WTC11 (cell line): ENCODE data around the gene ANKK1. TPM values are rescaled to one million over a fixed set of nuclear protein-coding genes. Genes with fewer than 3 reads are reported as not detected.

ENCODE experiments used
- ATAC-seq: fragments of 200-7000 bp; cut with Tn5 transposase; 2 replicates; pipeline ENCODE4 v1.10.0; 2021; ENCODE audit warnings: mild to moderate bottlenecking, moderate library complexity
- CTCF ChIA-PET: fragments of 300-600 bp; sonication (Branson Sonifier 250); formaldehyde crosslinking; loops from one replicate; lab custom pipeline; 2021; ENCODE audit warnings: antibody characterized with exemption; lab: Charles Lee
- POLR2A ChIA-PET: fragments of 350-600 bp; sonication (Branson Sonifier 250); formaldehyde crosslinking; loops from one replicate; lab custom pipeline; 2021; ENCODE audit warnings: antibody characterized with exemption; lab: Charles Lee
- DNase-seq: peaks from one replicate; pipeline ENCODE4 v3.0.0; 2021; ENCODE audit warnings: low spot score
- H3K27ac Mint-ChIP-seq: 2 replicates; pipeline ENCODE4 v1.8.0; 2021; ENCODE audit warnings: mixed read lengths
- H3K27me3 Mint-ChIP-seq: 2 replicates; pipeline ENCODE4 v1.8.0; 2021; ENCODE audit warnings: low read depth, mild to moderate bottlenecking, moderate library complexity, mixed read lengths
- H3K36me3 Mint-ChIP-seq: 2 replicates; pipeline ENCODE4 v1.8.0; 2021; ENCODE audit warnings: mixed read lengths
- H3K4me1 Mint-ChIP-seq: 2 replicates; pipeline ENCODE4 v1.8.0; 2022; ENCODE audit warnings: mixed read lengths
- H3K4me3 Mint-ChIP-seq: 2 replicates; pipeline ENCODE4 v1.8.0; 2021; ENCODE audit warnings: mild to moderate bottlenecking, moderate library complexity, mixed read lengths
- H3K9me3 Mint-ChIP-seq: 2 replicates; pipeline ENCODE4 v1.8.0; 2021; ENCODE audit warnings: mixed read lengths
- CREB1 ChIP-seq: sonication (generic); formaldehyde crosslinking; IDR thresholded peaks from 2 replicates; pipeline ENCODE4 v1.8.0; 2023; ENCODE audit warnings: mild to moderate bottlenecking, missing genetic modification reagents
- GTF2I ChIP-seq: fragments of 250-450 bp; sonication (Bioruptor Pico); conservative IDR thresholded peaks from 2 replicates; pipeline ENCODE4 v1.4.0; 2021; ENCODE audit warnings: mild to moderate bottlenecking
- MXD4 ChIP-seq: fragments of 250-450 bp; sonication (Bioruptor Pico); IDR thresholded peaks from 2 replicates; pipeline ENCODE4 v1.8.0; 2021; ENCODE audit warnings: mild to moderate bottlenecking, moderate library complexity, borderline replicate concordance
- NFATC4 ChIP-seq: fragments of 250-450 bp; sonication (Bioruptor Pico); IDR thresholded peaks from 2 replicates; pipeline ENCODE4 v1.9.0; 2021; ENCODE audit warnings: mild to moderate bottlenecking
- NR1H2 ChIP-seq: sonication (generic); formaldehyde crosslinking; IDR thresholded peaks from 2 replicates; pipeline ENCODE4 v1.9.0; 2021; ENCODE audit warnings: mild to moderate bottlenecking, moderate library complexity, missing genetic modification reagents
- PRRX2 ChIP-seq: fragments of 250-450 bp; sonication (Bioruptor Pico); IDR thresholded peaks from 2 replicates; pipeline ENCODE4 v1.8.0; 2021; ENCODE audit warnings: mild to moderate bottlenecking
- TEAD1 ChIP-seq: sonication (generic); formaldehyde crosslinking; IDR thresholded peaks from 2 replicates; pipeline ENCODE4 v1.8.0; 2022; ENCODE audit warnings: mild to moderate bottlenecking, missing genetic modification reagents
- TEAD4 ChIP-seq: sonication (generic); formaldehyde crosslinking; IDR thresholded peaks from 2 replicates; pipeline ENCODE4 v1.8.0; 2022; ENCODE audit warnings: mild to moderate bottlenecking, missing genetic modification reagents
- TP53 ChIP-seq: sonication (generic); formaldehyde crosslinking; IDR thresholded peaks from 2 replicates; pipeline ENCODE4 v1.8.1; 2023; ENCODE audit warnings: mild to moderate bottlenecking, missing genetic modification reagents
- ZNF121 ChIP-seq: sonication (generic); formaldehyde crosslinking; IDR thresholded peaks from 2 replicates; pipeline ENCODE4 v1.8.0; 2023; ENCODE audit warnings: missing genetic modification reagents
- ZNF138 ChIP-seq: sonication (generic); formaldehyde crosslinking; conservative IDR thresholded peaks from 2 replicates; pipeline ENCODE4 v1.8.1; 2022; ENCODE audit warnings: mild to moderate bottlenecking, moderate library complexity, missing genetic modification reagents
- ZNF396 ChIP-seq: fragments of 250-450 bp; sonication (Bioruptor Pico); IDR thresholded peaks from 2 replicates; pipeline ENCODE4 v1.8.0; 2021; ENCODE audit warnings: mild to moderate bottlenecking, moderate library complexity, borderline replicate concordance
- total RNA-seq: library from RNA; stranded (reverse); gene quantifications from 3 replicates; pipeline ENCODE4 v1.2.3, GENCODE V29; 2021
- TF ChIP-seq, protein P1 (sequence below): sonication (generic); formaldehyde crosslinking; IDR thresholded peaks from 2 replicates; pipeline ENCODE4 v1.8.0; 2022; ENCODE audit warnings: missing genetic modification reagents
- TF ChIP-seq, protein P2 (sequence below): sonication (generic); formaldehyde crosslinking; IDR thresholded peaks from 2 replicates; pipeline ENCODE4 v1.8.1; 2022; ENCODE audit warnings: mild to moderate bottlenecking, missing genetic modification reagents, moderate library complexity, borderline replicate concordance
- TF ChIP-seq, protein P3 (sequence below): sonication (generic); formaldehyde crosslinking; IDR thresholded peaks from 2 replicates; pipeline ENCODE4 v1.8.1; 2023; ENCODE audit warnings: mild to moderate bottlenecking, missing genetic modification reagents, moderate library complexity
- TF ChIP-seq, protein P4 (sequence below): sonication (generic); formaldehyde crosslinking; IDR thresholded peaks from 2 replicates; pipeline ENCODE4 v1.8.1; 2022; ENCODE audit warnings: low read depth, mild to moderate bottlenecking, moderate library complexity, missing genetic modification reagents, borderline replicate concordance
- TF ChIP-seq, protein P5 (sequence below): sonication (generic); formaldehyde crosslinking; conservative IDR thresholded peaks from 2 replicates; pipeline ENCODE4 v1.8.1; 2023; ENCODE audit warnings: mild to moderate bottlenecking, low read depth, missing genetic modification reagents, moderate library complexity
- TF ChIP-seq, protein P6 (sequence below): sonication (generic); formaldehyde crosslinking; IDR thresholded peaks from 2 replicates; pipeline ENCODE4 v1.8.1; 2023; ENCODE audit warnings: mild to moderate bottlenecking, moderate library complexity, missing genetic modification reagents
- TF ChIP-seq, protein P7 (sequence below): sonication (generic); formaldehyde crosslinking; IDR thresholded peaks from 2 replicates; pipeline ENCODE4 v1.8.0; 2022; ENCODE audit warnings: mild to moderate bottlenecking, missing genetic modification reagents

The ANKK1 gene
- total RNA-seq, 1 experiment from 2014 or later = 0.15 TPM

DNA sequence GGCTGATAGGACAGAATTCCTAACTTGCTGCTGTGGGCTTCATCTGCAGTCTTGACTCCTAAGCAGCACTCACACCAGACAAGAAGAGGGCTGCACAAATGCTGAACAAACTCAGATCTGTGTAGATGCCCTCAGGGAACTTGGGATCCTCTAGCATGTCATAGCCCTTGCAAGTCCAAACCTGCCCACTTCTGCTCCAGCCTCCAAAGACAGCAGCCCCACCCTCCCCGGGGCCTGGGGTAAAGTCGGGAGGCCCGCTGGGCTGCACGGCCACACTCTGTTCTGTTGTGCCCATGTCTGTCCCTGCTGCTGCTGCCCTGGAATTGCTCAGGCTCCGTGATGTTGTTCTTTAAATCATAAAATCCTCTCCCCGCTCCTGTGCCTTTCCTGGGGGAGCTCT lies 59.4 kb downstream of the ANKK1 start:
- no peaks in the 10 kb centered on the region for H3K36me3 Mint-ChIP-seq
- H3K9me3 Mint-ChIP-seq = no peaks in the 10 kb centered on the region
- CTCF ChIA-PET = no interaction called here
- no peak for ATAC-seq
- no peak overlapping the region for H3K27ac Mint-ChIP-seq
- DNase-seq = no peak
- no peaks in the 10 kb centered on the region for H3K27me3 Mint-ChIP-seq
- peaks cover 2% of the 10 kb centered on the region; the same call in 1 of the 2 replicates for H3K4me1 Mint-ChIP-seq
- H3K4me3 Mint-ChIP-seq = no peak overlapping the region
- POLR2A ChIA-PET = no interaction called here
- no peak for TF ChIP-seq NFATC4 (CRISPR knock-in tag)
- TF ChIP-seq TEAD1 (CRISPR knock-in tag) = no peak
- TF ChIP-seq, protein P1, sequence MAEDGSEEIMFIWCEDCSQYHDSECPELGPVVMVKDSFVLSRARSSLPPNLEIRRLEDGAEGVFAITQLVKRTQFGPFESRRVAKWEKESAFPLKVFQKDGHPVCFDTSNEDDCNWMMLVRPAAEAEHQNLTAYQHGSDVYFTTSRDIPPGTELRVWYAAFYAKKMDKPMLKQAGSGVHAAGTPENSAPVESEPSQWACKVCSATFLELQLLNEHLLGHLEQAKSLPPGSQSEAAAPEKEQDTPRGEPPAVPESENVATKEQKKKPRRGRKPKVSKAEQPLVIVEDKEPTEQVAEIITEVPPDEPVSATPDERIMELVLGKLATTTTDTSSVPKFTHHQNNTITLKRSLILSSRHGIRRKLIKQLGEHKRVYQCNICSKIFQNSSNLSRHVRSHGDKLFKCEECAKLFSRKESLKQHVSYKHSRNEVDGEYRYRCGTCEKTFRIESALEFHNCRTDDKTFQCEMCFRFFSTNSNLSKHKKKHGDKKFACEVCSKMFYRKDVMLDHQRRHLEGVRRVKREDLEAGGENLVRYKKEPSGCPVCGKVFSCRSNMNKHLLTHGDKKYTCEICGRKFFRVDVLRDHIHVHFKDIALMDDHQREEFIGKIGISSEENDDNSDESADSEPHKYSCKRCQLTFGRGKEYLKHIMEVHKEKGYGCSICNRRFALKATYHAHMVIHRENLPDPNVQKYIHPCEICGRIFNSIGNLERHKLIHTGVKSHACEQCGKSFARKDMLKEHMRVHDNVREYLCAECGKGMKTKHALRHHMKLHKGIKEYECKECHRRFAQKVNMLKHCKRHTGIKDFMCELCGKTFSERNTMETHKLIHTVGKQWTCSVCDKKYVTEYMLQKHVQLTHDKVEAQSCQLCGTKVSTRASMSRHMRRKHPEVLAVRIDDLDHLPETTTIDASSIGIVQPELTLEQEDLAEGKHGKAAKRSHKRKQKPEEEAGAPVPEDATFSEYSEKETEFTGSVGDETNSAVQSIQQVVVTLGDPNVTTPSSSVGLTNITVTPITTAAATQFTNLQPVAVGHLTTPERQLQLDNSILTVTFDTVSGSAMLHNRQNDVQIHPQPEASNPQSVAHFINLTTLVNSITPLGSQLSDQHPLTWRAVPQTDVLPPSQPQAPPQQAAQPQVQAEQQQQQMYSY (CRISPR knock-in tag) = no peak
- no peak for TF ChIP-seq ZNF396 (CRISPR knock-in tag)
- TF ChIP-seq TP53 (CRISPR knock-in tag) = no peak
- no peak for TF ChIP-seq PRRX2 (CRISPR knock-in tag)
- TF ChIP-seq, protein P2, sequence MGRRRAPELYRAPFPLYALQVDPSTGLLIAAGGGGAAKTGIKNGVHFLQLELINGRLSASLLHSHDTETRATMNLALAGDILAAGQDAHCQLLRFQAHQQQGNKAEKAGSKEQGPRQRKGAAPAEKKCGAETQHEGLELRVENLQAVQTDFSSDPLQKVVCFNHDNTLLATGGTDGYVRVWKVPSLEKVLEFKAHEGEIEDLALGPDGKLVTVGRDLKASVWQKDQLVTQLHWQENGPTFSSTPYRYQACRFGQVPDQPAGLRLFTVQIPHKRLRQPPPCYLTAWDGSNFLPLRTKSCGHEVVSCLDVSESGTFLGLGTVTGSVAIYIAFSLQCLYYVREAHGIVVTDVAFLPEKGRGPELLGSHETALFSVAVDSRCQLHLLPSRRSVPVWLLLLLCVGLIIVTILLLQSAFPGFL (CRISPR knock-in tag) = no peak
- TF ChIP-seq, protein P3, sequence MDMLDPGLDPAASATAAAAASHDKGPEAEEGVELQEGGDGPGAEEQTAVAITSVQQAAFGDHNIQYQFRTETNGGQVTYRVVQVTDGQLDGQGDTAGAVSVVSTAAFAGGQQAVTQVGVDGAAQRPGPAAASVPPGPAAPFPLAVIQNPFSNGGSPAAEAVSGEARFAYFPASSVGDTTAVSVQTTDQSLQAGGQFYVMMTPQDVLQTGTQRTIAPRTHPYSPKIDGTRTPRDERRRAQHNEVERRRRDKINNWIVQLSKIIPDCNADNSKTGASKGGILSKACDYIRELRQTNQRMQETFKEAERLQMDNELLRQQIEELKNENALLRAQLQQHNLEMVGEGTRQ (CRISPR knock-in tag) = no peak

DNA sequence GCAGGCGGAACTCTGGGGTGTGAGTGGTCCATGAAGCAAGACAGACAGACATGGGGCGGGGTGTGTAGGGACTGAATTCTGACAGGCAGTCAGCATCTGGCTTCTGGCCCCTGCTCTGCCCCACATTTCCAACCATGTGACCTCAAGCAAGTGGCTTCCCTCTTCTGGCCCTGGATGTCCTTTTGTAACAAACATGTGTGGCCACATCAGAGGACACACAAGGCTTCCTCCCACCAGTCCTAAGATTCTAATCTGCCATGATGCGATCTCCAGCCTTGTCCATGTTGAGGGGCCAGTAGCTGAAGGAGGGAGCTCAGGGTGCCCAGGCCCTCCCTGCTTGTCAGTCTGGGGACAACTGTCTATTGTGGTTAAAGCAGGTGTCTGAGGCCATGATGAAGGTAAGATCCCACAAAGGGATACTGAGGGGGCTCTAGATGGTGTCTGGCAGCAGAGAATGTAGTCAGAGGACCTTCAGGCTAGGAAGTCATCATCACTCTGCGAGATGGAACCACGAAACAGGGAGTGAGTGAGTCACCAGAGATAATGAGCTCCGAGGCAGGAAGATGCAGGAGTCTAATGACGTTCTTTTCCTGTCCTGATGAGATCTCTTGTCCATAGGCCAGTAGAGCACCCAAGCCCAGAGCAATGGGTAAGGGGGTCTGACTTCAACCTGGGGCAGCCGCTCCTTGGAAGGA lies 60.2 kb downstream of the ANKK1 start:
- ChIA-PET CTCF (no interaction called here), POLR2A (no interaction called here)
- Mint-ChIP-seq H3K27me3 (no peaks in the 10 kb centered on the region), H3K4me3 (no peak overlapping the region), H3K27ac (no peak overlapping the region), H3K4me1 (peaks cover 2% of the 10 kb centered on the region; the same call in 1 of the 2 replicates), H3K36me3 (no peaks in the 10 kb centered on the region), H3K9me3 (no peaks in the 10 kb centered on the region)
- no peak for ATAC-seq
- no peak for DNase-seq
- TF ChIP-seq GTF2I = no peak
- no peak for TF ChIP-seq ZNF138 (CRISPR knock-in tag)
- no peak for TF ChIP-seq ZNF121 (CRISPR knock-in tag)
- TF ChIP-seq NR1H2 (CRISPR knock-in tag) = no peak
- no peak for TF ChIP-seq CREB1 (CRISPR knock-in tag)
- TF ChIP-seq, protein P4, sequence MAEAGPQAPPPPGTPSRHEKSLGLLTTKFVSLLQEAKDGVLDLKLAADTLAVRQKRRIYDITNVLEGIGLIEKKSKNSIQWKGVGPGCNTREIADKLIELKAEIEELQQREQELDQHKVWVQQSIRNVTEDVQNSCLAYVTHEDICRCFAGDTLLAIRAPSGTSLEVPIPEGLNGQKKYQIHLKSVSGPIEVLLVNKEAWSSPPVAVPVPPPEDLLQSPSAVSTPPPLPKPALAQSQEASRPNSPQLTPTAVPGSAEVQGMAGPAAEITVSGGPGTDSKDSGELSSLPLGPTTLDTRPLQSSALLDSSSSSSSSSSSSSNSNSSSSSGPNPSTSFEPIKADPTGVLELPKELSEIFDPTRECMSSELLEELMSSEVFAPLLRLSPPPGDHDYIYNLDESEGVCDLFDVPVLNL (CRISPR knock-in tag) = no peak
- TF ChIP-seq, protein P5, sequence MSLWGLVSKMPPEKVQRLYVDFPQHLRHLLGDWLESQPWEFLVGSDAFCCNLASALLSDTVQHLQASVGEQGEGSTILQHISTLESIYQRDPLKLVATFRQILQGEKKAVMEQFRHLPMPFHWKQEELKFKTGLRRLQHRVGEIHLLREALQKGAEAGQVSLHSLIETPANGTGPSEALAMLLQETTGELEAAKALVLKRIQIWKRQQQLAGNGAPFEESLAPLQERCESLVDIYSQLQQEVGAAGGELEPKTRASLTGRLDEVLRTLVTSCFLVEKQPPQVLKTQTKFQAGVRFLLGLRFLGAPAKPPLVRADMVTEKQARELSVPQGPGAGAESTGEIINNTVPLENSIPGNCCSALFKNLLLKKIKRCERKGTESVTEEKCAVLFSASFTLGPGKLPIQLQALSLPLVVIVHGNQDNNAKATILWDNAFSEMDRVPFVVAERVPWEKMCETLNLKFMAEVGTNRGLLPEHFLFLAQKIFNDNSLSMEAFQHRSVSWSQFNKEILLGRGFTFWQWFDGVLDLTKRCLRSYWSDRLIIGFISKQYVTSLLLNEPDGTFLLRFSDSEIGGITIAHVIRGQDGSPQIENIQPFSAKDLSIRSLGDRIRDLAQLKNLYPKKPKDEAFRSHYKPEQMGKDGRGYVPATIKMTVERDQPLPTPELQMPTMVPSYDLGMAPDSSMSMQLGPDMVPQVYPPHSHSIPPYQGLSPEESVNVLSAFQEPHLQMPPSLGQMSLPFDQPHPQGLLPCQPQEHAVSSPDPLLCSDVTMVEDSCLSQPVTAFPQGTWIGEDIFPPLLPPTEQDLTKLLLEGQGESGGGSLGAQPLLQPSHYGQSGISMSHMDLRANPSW (CRISPR knock-in tag) = no peak
- TF ChIP-seq, protein P3 (CRISPR knock-in tag) = no peak
- no peak for TF ChIP-seq TEAD4 (CRISPR knock-in tag)
- TF ChIP-seq MXD4 (CRISPR knock-in tag) = no peak
- TF ChIP-seq, protein P6, sequence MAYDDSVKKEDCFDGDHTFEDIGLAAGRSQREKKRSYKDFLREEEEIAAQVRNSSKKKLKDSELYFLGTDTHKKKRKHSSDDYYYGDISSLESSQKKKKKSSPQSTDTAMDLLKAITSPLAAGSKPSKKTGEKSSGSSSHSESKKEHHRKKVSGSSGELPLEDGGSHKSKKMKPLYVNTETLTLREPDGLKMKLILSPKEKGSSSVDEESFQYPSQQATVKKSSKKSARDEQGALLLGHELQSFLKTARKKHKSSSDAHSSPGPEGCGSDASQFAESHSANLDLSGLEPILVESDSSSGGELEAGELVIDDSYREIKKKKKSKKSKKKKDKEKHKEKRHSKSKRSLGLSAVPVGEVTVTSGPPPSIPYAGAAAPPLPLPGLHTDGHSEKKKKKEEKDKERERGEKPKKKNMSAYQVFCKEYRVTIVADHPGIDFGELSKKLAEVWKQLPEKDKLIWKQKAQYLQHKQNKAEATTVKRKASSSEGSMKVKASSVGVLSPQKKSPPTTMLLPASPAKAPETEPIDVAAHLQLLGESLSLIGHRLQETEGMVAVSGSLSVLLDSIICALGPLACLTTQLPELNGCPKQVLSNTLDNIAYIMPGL = no peak
- TF ChIP-seq, protein P7, sequence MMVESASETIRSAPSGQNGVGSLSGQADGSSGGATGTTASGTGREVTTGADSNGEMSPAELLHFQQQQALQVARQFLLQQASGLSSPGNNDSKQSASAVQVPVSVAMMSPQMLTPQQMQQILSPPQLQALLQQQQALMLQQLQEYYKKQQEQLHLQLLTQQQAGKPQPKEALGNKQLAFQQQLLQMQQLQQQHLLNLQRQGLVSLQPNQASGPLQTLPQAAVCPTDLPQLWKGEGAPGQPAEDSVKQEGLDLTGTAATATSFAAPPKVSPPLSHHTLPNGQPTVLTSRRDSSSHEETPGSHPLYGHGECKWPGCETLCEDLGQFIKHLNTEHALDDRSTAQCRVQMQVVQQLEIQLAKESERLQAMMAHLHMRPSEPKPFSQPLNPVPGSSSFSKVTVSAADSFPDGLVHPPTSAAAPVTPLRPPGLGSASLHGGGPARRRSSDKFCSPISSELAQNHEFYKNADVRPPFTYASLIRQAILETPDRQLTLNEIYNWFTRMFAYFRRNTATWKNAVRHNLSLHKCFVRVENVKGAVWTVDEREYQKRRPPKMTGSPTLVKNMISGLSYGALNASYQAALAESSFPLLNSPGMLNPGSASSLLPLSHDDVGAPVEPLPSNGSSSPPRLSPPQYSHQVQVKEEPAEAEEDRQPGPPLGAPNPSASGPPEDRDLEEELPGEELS (CRISPR knock-in tag) = no peak
